Measurements from ENCODE around the gene NECTIN1. TPM values are rescaled to one million over a fixed set of nuclear protein-coding genes. Genes with fewer than 3 reads are reported as not detected.

NECTIN1 gene
- total RNA-seq, 1 experiment from 2014 or later, result 3.0 TPM

DNA sequence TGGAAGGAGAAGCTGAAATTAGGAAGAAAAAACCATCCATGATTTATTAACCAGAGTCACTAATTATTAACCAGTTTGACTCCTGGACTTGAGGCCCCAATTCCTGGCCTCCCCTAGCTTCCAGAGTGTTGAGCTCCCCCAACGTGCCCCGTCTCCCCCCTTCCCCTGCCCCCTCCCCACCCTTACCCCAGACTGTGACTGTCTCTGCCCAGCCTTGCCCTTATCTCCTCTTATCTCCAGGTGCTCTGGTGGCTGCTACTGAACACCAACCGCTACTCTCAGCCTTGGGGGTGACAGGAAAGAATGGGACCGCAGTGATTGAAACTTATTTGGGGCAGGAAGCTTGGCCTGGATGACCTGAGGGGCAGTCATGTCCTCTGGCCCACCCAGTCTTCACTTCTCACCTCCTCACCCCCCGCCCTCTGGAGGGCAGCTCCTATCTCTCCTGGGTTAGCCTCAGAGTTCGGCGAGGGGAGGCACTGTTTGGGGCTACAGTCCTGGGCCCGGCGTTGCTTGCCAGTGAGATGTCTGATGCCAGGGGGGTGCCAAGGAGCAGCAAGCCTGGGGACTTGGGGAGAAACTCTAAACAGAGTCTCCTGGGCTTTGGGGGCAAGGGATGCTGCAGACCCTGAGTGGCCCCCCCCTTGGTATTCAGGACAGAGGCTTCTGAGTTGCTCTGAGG lies 15.5 kb downstream of the NECTIN1 start:
- no peak for DNase-seq (ENCODE audit: low spot score)

DNA sequence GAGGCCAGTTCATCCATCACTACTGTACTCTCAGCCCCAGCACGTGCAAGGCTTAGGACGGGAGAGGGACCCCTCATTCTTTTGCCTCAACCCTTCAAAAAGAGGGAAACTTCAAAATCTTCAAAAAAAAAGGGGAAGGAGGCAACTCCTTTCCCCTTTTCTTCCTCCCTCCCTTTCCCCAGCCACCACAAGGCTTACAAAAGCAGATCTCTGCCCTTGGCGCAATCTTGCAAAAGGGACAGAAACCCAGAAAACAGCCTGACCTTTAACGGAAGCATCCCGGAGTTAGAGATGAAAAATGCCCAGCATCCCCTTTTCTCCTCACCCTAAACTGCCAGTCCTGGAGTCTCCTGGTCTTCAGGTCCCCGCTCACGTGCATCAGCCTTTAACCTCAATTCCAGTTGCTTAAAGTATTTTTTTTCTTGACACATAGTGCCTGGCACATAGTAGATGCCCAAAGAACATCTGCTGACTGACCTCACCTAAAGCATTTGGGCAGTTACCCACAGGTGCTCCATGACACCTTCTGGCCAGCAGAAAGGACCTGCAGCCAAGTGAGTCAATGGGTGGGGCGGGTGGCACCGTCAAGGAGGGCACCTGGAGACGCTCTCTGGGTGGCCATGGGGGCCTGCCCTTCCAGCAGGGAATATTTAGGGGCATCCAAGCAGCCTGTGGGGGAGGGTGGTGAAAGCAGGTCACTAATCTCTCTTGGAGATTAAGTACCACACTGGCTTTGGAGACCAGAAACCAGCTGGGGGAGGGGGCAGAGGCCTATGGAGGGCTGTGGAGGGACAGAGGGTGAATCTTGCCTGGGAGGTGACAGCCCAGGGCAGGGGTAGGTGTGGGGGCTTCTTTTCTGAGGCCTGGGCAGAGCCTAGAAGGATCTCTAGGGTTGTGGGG lies 16.3 kb downstream of the NECTIN1 start:
- DNase-seq (ENCODE audit: low spot score), result no peak

DNA sequence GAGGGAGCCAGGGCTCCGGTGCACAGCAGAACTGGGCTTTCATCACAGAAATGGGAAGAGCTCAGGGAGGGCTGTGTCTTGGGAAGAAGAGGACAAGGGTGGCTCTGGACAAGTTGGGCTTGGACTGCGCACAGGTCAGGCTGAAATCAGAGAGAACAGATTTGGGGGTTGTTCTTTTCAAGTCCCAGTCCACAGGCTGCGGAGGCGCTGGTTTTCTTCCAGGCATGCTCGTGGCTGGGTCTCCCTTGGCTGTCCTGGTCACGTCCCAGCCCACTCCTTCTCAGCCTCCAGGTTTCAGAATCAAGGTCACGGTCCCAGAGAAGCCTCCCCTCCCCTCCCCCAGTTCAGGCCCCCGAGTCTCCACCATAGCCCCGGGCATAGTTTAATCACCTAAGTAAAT lies 17.0 kb downstream of the NECTIN1 start:
- DNase-seq (ENCODE audit: low spot score), result no peak

DNA sequence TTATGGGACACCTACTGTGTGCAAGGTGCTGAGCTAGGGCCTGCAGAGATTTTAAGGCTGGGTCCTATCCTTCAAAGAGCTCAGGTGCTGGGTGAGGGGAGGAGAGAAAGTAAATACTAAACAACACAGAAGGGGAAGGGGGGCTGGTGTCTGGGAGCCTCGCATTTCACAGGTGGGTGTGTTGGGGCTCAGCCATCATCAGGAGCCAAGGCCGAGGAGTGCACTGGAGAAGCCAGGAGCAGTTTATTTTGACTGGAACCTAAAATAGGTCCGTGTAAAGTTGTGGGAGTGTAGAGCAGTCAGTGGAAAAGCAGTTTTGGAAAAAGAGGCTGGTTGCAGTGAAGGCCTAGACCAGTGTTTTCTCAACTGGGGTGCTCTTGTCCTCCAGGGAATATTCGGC lies 17.5 kb downstream of the NECTIN1 start:
- no peak for DNase-seq (ENCODE audit: low spot score)

DNA sequence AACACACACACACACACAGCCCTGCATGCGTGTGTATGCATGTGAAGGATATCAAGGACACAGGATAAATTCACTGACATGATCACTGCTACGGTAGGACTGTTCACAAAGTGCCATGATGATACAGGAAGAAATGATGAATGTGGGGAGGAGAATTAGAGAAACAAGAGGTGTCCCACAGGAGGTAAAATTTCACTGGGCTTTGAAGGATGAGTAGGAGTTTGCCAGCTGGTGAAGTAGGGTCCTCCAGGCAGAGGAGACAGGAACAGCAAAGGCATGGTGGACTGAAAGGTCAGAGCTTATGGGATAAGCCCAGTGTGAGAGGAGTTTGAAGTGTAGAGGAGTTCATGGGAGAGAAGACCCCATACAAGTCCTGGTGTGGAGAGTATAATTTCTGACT lies 18.6 kb downstream of the NECTIN1 start:
- no peak for DNase-seq (ENCODE audit: low spot score)

GRCh38 chr11:119709638-119710346 lies 19.2 kb downstream of the NECTIN1 start:
- peak; percentile 19 for DNase-seq (ENCODE audit: low spot score)

GRCh38 chr11:119709171-119709570 lies 19.8 kb downstream of the NECTIN1 start:
- DNase-seq (ENCODE audit: low spot score), result no peak

DNA sequence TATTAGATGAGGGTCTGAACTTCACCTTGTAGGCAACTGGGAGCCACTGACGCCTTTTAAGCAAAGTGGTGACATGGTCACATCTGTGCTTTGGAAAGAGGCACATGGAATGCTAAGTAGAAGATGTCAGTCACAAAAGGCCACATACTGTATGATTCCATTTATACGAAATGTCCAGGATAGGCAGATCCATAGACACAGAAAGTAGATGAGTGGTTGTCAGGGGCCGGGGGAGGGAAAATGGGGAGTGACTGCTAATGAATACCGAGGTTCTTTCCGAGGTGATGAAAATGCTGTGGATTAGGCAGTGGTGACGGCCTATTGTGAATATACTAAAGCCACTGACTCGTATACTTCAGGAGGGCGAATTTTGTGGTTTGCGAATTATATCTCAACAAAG lies 20.6 kb downstream of the NECTIN1 start:
- DNase-seq (ENCODE audit: low spot score), result no peak

GRCh38 chr11:119706887-119707286 lies 22.1 kb downstream of the NECTIN1 start:
- no peak for DNase-seq (ENCODE audit: low spot score)

DNA sequence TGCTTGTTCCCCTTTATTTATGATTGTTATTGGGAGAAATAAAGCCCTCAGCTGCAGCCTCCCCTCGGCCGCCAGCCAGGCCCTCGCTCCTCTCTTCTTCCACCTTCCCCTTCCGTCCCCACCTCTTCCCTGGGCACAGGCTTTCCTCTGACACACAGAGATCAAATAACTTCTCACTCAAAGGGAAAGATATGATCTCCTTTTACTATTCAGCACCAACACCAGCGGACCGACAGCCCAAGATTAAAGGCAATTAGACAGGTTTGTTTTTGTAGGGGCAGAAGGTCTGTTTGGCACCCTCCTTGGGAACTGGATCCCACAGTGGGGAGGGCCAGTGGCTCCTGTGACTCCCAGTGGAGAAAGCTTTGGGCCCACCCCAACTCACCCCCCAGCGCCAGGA lies 23.0 kb downstream of the NECTIN1 start:
- DNase-seq (ENCODE audit: low spot score), result no peak

GRCh38 chr11:119705362-119705761 lies 23.6 kb downstream of the NECTIN1 start:
- DNase-seq (ENCODE audit: low spot score), result no peak

- DNase-seq (ENCODE audit: low spot score), result no peak
These were observed 24.2 kb downstream of the NECTIN1 start for GRCh38 chr11:119704849-119705248.

- peak; percentile 52 for DNase-seq (ENCODE audit: low spot score)
These were observed 27.1 kb downstream of the NECTIN1 start for GRCh38 chr11:119701591-119702549.

GRCh38 chr11:119700536-119701346 lies 28.3 kb downstream of the NECTIN1 start:
- peak; percentile 51 for DNase-seq (ENCODE audit: low spot score)

GRCh38 chr11:119700030-119700429 lies 29.0 kb downstream of the NECTIN1 start:
- no peak for DNase-seq (ENCODE audit: low spot score)

- no peak for DNase-seq (ENCODE audit: low spot score)
These were observed 29.8 kb downstream of the NECTIN1 start for GRCh38 chr11:119699227-119699626.

DNA sequence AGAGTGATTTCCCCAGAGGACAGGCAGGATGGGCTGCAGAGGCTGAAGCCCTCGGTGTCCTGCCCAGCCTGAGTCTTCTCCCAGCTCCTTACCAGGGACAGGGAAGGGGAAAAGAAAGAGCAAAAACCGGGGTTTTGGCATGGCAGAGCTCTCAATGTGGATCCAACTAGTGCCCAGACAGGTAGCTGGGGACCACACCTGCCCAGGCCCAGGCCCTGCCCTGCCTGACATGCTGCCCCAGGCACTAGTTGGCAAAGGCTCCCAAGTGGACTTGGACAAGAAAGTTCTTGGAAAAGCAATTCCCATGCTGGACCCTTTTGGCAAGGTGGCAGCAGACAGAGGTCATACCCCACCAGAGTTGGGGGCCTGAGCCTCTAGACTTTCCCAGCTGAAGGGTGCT lies 31.1 kb downstream of the NECTIN1 start:
- no peak for DNase-seq (ENCODE audit: low spot score)

DNA sequence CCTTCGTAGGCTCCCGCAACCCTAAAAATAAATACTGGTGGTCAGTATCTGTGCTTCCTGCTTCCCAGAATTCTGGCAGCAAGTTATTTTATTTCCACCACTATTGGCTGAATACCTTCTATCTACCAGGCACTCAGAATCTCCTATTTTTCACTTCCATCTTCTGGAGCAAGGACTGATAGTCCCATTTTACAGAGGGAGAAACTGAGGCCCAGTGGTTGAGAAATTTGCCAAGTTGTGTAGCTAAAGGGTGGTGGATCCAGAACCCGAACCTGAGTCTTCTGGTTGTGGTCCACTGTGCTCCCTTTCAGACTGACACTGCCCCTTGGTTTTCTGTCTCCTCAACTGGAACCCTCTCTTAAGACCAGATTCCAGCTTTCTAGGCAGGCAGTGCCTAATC lies 31.6 kb downstream of the NECTIN1 start:
- no peak for DNase-seq (ENCODE audit: low spot score)

DNA sequence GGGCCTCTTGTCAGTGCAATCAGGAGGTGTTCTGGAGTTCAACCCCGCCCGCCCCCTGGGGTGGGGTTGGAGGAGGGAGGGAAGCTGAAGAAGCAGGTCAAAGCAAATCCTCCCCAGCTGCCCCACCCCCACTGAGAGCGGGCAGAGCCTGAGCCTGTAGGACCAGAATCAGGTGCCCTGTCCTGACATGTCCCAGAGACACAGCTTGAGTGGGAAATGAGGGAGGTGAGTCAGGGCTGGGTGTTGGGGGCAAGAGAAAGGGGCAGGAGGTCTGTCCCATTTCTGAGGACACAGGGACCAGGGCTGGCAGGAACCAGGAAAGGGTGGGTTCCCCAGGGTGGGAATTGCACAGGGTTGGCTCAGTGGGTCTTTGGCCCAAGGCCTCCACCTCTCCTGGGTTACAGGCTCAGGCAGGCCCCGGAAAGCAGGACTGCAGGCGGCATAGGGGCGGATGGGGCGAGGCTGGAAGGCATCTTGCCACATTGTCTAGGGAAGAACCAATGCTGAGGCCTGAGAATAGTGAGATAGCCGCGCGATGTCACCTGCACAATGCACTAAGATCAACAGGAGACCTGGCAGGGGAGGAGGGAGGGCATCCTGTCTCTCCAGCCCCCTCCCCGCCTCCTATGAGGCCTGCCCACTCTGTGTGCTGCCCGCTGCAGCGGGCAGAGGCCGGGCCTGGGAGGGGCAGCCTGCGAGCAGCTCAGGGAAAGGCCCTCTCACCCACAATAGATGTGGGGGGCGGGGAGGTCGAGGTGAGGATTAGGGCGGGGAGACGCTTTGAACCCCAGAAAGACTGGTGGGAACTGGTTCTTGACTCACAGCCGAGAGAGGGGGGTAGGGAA lies 32.4 kb downstream of the NECTIN1 start:
- no peak for DNase-seq (ENCODE audit: low spot score)

- no peak for DNase-seq (ENCODE audit: low spot score)
These were observed 34.7 kb downstream of the NECTIN1 start for GRCh38 chr11:119694334-119694733.

All from A172 (cell line).